Choroid plexus epithelial cell (primary cell): ENCODE data around the gene DLGAP1.

ENCODE experiments used
- DNase-seq: peaks from one replicate; pipeline ENCODE4 v3.0.0-alpha.2; 2010; ENCODE audit warnings: low read depth
- H3K4me3 ChIP-seq: 2 replicates; pipeline ENCODE4 v1.5.1; 2011; ENCODE audit warnings: low read depth, mild to moderate bottlenecking, control low read depth, low read length, moderate library complexity
- CTCF ChIP-seq: conservative IDR thresholded peaks from 2 replicates; pipeline ENCODE4 v1.5.1; 2011; ENCODE audit warnings: low read depth, mild to moderate bottlenecking, control low read depth, inconsistent platforms, low read length, moderate library complexity

DLGAP1 gene

GRCh38 chr18:3889121-3889520 is 566.0 kb downstream of the DLGAP1 start:
- DNase-seq = no peak
- TF ChIP-seq CTCF = no peak
- H3K4me3 ChIP-seq = no peak overlapping the region

DNA sequence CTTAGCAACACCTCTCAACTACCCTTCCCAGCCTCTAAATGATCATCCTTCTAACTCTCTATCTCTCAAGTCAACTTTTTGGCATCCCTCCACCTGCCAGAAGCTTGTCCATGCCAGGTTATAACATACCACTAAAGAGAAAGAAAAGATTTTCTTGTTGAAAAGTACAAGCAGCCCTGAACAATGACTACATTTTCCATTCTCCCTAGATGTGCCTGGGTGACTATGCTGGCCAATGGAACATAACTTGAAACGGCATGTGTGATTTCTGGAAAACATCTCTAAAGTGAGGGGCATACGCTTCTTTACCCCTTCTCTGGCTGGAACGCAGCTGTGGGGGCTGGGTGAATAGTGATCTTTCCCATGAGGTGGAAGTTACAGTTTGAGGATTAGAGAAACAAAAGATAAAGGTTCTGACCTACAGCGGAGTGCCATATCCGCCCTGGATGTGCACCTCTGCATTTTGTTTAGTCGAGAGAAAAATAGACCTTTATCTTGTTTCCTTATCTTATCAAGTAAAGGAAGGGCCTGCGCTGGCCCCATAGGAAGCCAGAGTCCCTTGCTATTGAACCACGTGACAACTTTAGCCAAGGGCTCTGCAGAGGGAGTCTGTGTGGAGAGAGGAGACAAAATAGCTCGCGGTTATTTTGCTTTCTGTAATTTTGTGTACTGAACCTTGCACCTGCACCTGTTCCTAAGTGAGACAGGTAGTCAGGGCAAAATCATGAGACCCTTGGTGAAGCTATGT is 568.4 kb downstream of the DLGAP1 start:
- no peak for DNase-seq

DNA sequence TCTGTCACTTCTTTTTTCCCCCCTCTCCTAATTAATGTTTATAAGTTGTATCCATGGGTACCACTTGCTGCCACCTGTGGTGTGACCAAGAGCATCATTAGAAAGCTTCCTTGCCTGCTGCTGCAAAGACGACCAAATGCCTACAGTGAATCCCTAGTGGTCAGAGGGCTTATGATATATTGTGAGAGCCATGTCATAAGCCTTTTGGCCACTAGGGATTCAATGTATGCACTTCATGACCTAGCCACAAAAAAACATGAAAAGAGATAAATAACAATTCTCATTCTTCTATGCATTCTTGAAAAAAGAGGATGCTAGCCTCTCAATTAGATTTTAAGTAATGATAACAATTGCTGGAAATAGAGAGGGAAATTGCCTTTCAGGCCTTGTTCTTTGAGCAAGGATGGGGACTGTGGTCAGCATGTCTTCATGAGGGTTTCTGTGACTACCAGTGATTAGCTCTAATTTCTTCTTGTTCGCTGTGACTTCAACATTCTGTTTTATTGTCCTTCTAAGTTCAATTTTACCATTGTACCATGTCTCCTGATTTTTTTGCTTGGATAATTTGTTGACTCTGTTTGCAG is 569.8 kb downstream of the DLGAP1 start:
- no peak for DNase-seq
- peak; percentile 11 for TF ChIP-seq CTCF
- H3K4me3 ChIP-seq = no peak overlapping the region

More for the DNA sequence above, 568.4 kb downstream of the DLGAP1 start:
- TF ChIP-seq CTCF = no peak
- no peak overlapping the region for H3K4me3 ChIP-seq

DNA sequence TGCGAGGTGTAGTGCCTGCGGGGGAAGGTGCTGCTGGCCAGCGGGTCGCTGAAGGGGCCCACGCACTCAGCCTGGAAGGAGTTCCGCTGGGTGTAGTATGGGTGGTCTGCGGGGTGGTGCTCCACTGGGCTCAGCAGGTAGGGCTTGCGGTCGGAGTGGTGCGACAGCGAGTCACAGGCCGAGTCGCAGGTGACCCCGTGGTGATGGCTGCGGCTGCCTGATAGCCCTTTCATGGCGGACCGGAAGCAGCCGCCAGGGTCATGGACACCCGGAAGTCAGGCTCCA is 575.3 kb downstream of the DLGAP1 start:
- no peak for DNase-seq
- H3K4me3 ChIP-seq = no peak overlapping the region
- TF ChIP-seq CTCF = no peak

DNA sequence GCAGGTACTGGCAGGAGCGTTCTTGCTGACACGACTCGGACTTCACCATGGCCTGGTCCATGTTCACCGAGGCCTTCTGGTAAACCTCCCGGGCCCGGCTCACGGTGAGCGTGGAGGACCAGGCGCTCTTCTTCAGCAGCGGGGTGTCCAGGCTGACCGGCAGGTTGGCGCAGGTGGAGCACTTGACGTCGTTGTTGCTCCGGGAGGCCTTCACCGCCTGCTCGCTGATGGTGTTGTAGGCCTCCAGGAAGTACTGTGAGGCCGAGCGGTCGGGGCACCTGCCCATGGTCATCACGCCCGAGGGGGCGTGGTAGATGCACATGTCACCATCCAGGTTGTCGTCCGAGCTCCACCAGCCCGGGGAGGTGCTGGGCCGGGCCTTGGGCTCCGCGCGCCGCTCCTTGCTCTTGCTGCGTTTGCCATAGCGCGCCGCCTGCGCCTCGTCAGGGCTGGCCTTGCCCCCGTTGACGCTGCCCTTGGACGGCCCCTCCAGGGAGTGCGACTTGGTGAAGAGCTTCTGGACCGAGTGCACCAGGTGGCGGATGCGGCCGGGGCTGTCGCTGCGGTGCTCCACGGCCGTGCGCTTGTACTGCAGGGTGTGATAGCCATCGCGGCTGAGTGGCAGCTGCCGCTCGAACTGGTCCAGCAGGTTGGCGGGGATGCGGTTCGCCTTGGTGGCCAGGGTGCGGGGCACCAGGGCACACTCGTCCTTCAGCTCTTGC is 575.8 kb downstream of the DLGAP1 start:
- TF ChIP-seq CTCF = no peak
- H3K4me3 ChIP-seq = no peak overlapping the region
- no peak for DNase-seq

GRCh38 chr18:3878401-3878800 is 576.7 kb downstream of the DLGAP1 start:
- DNase-seq = no peak
- no peak overlapping the region for H3K4me3 ChIP-seq
- TF ChIP-seq CTCF = no peak

DNA sequence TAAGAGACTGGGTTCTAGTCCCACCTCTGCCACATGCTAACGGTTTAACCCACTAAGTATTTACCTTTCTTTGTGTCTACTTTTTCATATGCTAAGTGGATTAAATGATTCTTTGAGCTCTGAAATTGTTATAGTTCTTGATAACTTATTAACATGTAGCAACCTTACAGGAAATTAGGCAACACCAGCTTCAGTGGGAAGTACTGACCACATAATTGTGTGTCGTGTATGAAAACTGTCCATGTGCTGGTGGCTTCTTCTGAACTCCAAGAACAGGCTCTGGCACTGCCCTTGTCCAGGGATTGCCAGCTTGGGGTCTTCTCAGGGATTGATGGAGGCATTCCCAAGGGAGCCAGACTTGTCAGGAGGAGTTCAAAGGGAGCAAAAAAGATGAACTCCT is 577.4 kb downstream of the DLGAP1 start:
- no peak for DNase-seq
- no peak for TF ChIP-seq CTCF
- no peak overlapping the region for H3K4me3 ChIP-seq
